Measurements from ENCODE around the gene FOXN3. TPM values are rescaled to one million over a fixed set of nuclear protein-coding genes. Genes with fewer than 3 reads are reported as not detected.

FOXN3 gene
- total RNA-seq, 4 donors from 2014 or later = 27.4 to 91.4 (median 39.2) TPM

DNA sequence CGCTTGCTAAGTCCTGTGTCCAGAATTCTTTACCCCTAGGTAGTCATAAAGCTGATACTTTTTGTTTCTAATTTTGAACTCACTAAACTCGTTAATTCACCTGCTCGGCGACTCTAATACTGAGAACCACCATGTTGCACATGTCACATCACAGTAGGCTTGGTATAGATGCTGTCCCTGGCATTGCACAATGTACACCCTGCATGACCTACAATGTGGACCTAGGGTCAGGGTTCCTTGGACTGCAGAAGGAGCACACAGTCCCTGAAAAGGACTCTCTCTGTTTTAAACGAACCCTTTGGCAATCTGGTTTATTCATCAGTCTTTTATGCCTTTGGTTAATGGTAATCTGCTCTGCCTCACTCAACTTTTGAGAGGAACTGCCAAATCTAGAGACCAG, 272.4 kb downstream of the FOXN3 start:
- H3K27me3 ChIP-seq = no peaks in the 10 kb centered on the region
- WGBS, 2 donors = 79 to 90% methylated on average over 5 of the region's 5 CpGs
- H3K36me3 ChIP-seq = no peaks in the 10 kb centered on the region
- H3K4me1 ChIP-seq = peaks cover 0 to 11% (median 0%) of the 10 kb centered on the region in 3 donors
- H3K4me3 ChIP-seq = no peak overlapping the region
- no peak overlapping the region for H3K27ac ChIP-seq
- intact Hi-C loops (cut with DNase I) = no loop called here
- DNase-seq = no peak
- TF ChIP-seq, protein P1, sequence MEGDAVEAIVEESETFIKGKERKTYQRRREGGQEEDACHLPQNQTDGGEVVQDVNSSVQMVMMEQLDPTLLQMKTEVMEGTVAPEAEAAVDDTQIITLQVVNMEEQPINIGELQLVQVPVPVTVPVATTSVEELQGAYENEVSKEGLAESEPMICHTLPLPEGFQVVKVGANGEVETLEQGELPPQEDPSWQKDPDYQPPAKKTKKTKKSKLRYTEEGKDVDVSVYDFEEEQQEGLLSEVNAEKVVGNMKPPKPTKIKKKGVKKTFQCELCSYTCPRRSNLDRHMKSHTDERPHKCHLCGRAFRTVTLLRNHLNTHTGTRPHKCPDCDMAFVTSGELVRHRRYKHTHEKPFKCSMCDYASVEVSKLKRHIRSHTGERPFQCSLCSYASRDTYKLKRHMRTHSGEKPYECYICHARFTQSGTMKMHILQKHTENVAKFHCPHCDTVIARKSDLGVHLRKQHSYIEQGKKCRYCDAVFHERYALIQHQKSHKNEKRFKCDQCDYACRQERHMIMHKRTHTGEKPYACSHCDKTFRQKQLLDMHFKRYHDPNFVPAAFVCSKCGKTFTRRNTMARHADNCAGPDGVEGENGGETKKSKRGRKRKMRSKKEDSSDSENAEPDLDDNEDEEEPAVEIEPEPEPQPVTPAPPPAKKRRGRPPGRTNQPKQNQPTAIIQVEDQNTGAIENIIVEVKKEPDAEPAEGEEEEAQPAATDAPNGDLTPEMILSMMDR (IDR thresholded peaks at IDR 0.05) = no peak
- TF ChIP-seq POLR2A (IDR thresholded peaks at IDR 0.05) = no peak
- H3K9me3 ChIP-seq = no peaks in the 10 kb centered on the region

DNA sequence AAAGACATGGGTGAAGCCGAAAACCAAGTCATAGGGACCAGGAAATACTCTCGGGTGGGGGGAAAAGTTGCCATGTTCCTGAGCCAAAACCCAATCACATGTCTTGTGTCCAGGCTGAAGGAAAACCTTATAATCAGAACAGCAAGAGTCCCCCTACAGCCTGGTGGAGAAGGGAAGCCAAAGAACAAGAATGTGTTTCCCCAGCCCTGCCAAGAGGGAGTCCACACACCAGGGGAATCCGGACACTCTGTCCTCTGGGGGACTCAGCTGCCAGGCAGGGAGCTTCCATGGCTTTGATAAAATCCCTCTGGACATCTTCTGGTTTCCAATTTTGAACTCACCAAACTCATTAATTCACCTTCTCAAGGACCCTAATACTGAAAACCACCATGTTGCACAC, 273.0 kb downstream of the FOXN3 start:
- no peak for DNase-seq
- no peak for TF ChIP-seq POLR2A (IDR thresholded peaks at IDR 0.05)
- TF ChIP-seq, protein P1 (IDR thresholded peaks at IDR 0.05) = no peak
- Histone ChIP-seq H3K4me1 (peaks cover 0 to 11% (median 0%) of the 10 kb centered on the region in 3 donors), H3K9me3 (no peaks in the 10 kb centered on the region), H3K27me3 (no peaks in the 10 kb centered on the region), H3K36me3 (no peaks in the 10 kb centered on the region), H3K4me3 (no peak overlapping the region), H3K27ac (no peak overlapping the region)
- WGBS, 2 donors = 80 to 93% methylated on average over 3 of the region's 3 CpGs
- intact Hi-C loops (cut with DNase I) = no loop called here

- TF ChIP-seq, protein P1 (IDR thresholded peaks at IDR 0.05) = no peak
- TF ChIP-seq POLR2A (IDR thresholded peaks at IDR 0.05) = no peak
- Histone ChIP-seq H3K9me3 (no peaks in the 10 kb centered on the region), H3K27ac (no peak overlapping the region), H3K4me3 (no peak overlapping the region), H3K4me1 (peaks cover 0 to 11% (median 0%) of the 10 kb centered on the region in 3 donors), H3K36me3 (no peaks in the 10 kb centered on the region), H3K27me3 (no peaks in the 10 kb centered on the region)
- 84 to 86% methylated on average over 3 of the region's 3 CpGs for WGBS, 2 donors
- DNase-seq = no peak
- intact Hi-C loops (cut with DNase I) = no loop called here
Observed at GRCh38 chr14:89143595-89143994, 273.4 kb downstream of the FOXN3 start.

- 66 to 77% methylated on average over 3 to 5 of the region's 5 CpGs for WGBS, 2 donors
- H3K4me3 ChIP-seq = no peak overlapping the region
- TF ChIP-seq POLR2A (IDR thresholded peaks at IDR 0.05) = no peak
- TF ChIP-seq, protein P1 (IDR thresholded peaks at IDR 0.05) = no peak
- no peaks in the 10 kb centered on the region for H3K9me3 ChIP-seq
- intact Hi-C loops (cut with DNase I) = no loop called here
- H3K27ac ChIP-seq = no peak overlapping the region
- H3K36me3 ChIP-seq = no peaks in the 10 kb centered on the region
- H3K4me1 ChIP-seq = peaks cover 2 to 22% (median 7%) of the 10 kb centered on the region in 3 donors
- DNase-seq = no peak
- no peaks in the 10 kb centered on the region for H3K27me3 ChIP-seq
Observed at GRCh38 chr14:89142366-89142765, 274.7 kb downstream of the FOXN3 start.

- intact Hi-C loops (cut with DNase I) = no loop called here
- no peak for DNase-seq
- WGBS, 2 donors = 16 to 41% methylated on average over 3 of the region's 3 CpGs
- Histone ChIP-seq H3K4me3 (no peak overlapping the region), H3K9me3 (no peaks in the 10 kb centered on the region), H3K4me1 (peaks cover 4 to 25% (median 9%) of the 10 kb centered on the region in 3 donors), H3K27ac (no peak overlapping the region), H3K27me3 (no peaks in the 10 kb centered on the region), H3K36me3 (no peaks in the 10 kb centered on the region)
- no peak for TF ChIP-seq POLR2A (IDR thresholded peaks at IDR 0.05)
- TF ChIP-seq, protein P1 (IDR thresholded peaks at IDR 0.05) = no peak
Observed at GRCh38 chr14:89141862-89142261, 275.2 kb downstream of the FOXN3 start.
